ENCODE results near the gene BAAT. TPM values are rescaled to one million over a fixed set of nuclear protein-coding genes. Genes with fewer than 3 reads are reported as not detected.

Gene BAAT
- polyA plus RNA-seq, 1 experiment: not detected

GRCh38 chr9:101418518-101419430 lies 34.0 kb upstream of the BAAT start:
- CTCF ChIA-PET: interaction anchor here (1.2 kb wide), 1 partner anchor 17 kb away, joined by 4 read pairs; the partner anchor contains the start of gene ALDOB

GRCh38 chr9:101417977-101418376 lies 33.2 kb upstream of the BAAT start:
- no peak for DNase-seq (ENCODE audit: low read depth)
- no peak overlapping the region for H3K4me3 ChIP-seq (ENCODE audit: low read depth, low read length)
- CTCF ChIA-PET: no interaction called here
- no peak for TF ChIP-seq CTCF (IDR thresholded peaks at IDR 0.05; ENCODE audit: insufficient read depth, low read depth, low read length)
- no peaks in the 10 kb centered on the region for H3K36me3 ChIP-seq (ENCODE audit: control insufficient read depth, insufficient read depth, low read length)
- no peaks in the 10 kb centered on the region for H3K27me3 ChIP-seq (ENCODE audit: control insufficient read depth, insufficient read depth, low read length)
- POLR2A ChIA-PET: no interaction called here

More at GRCh38 chr9:101418518-101419430, 34.0 kb upstream of the BAAT start:
- Histone ChIP-seq H3K4me3 (ENCODE audit: low read depth, low read length) (no peak overlapping the region), H3K36me3 (ENCODE audit: control insufficient read depth, insufficient read depth, low read length) (no peaks in the 10 kb centered on the region), H3K27me3 (ENCODE audit: control insufficient read depth, insufficient read depth, low read length) (no peaks in the 10 kb centered on the region)
- POLR2A ChIA-PET: interaction anchor here (0.6 kb wide), 1 partner anchor 892 kb away, joined by 5 read pairs; no protein-coding TSS in a partner anchor
- no peak for TF ChIP-seq CTCF (IDR thresholded peaks at IDR 0.05; ENCODE audit: insufficient read depth, low read depth, low read length)
- DNase-seq (ENCODE audit: low read depth): no peak

- DNase-seq (ENCODE audit: low read depth): no peak
- no peak overlapping the region for H3K4me3 ChIP-seq (ENCODE audit: low read depth, low read length)
- no peaks in the 10 kb centered on the region for H3K36me3 ChIP-seq (ENCODE audit: control insufficient read depth, insufficient read depth, low read length)
- no peaks in the 10 kb centered on the region for H3K27me3 ChIP-seq (ENCODE audit: control insufficient read depth, insufficient read depth, low read length)
- POLR2A ChIA-PET: no interaction called here
- CTCF ChIA-PET: no interaction called here
- no peak for TF ChIP-seq CTCF (IDR thresholded peaks at IDR 0.05; ENCODE audit: insufficient read depth, low read depth, low read length)
Observed at GRCh38 chr9:101417389-101417788, 32.6 kb upstream of the BAAT start.

- ChIA-PET POLR2A (no interaction called here), CTCF (no interaction called here)
- no peak for DNase-seq (ENCODE audit: low read depth)
- no peak for TF ChIP-seq CTCF (IDR thresholded peaks at IDR 0.05; ENCODE audit: insufficient read depth, low read depth, low read length)
- Histone ChIP-seq H3K4me3 (ENCODE audit: low read depth, low read length) (no peak overlapping the region), H3K27me3 (ENCODE audit: control insufficient read depth, insufficient read depth, low read length) (no peaks in the 10 kb centered on the region), H3K36me3 (ENCODE audit: control insufficient read depth, insufficient read depth, low read length) (no peaks in the 10 kb centered on the region)
Observed at GRCh38 chr9:101415578-101415977, 30.8 kb upstream of the BAAT start.

GRCh38 chr9:101414839-101415238 lies 30.0 kb upstream of the BAAT start:
- POLR2A ChIA-PET: no interaction called here
- CTCF ChIA-PET: no interaction called here
- H3K27me3 ChIP-seq (ENCODE audit: control insufficient read depth, insufficient read depth, low read length): no peaks in the 10 kb centered on the region
- H3K4me3 ChIP-seq (ENCODE audit: low read depth, low read length): no peak overlapping the region
- DNase-seq (ENCODE audit: low read depth): no peak
- no peaks in the 10 kb centered on the region for H3K36me3 ChIP-seq (ENCODE audit: control insufficient read depth, insufficient read depth, low read length)
- no peak for TF ChIP-seq CTCF (IDR thresholded peaks at IDR 0.05; ENCODE audit: insufficient read depth, low read depth, low read length)
